ENCODE results near the gene TRIM3. TPM values are rescaled to one million over a fixed set of nuclear protein-coding genes. Genes with fewer than 3 reads are reported as not detected.

The TRIM3 gene
- total RNA-seq, 1 experiment from 2014 or later, result 37.1 TPM

- peaks cover 9% of the 10 kb centered on the region for H3K4me1 ChIP-seq (ENCODE audit: insufficient read depth, low read length, poor library complexity, severe bottlenecking)
- H3K27ac ChIP-seq (ENCODE audit: low read depth, low read length, poor library complexity, severe bottlenecking), result no peak overlapping the region
- intact Hi-C loops (cut with micrococcal nuclease; ENCODE audit: unreplicated experiment), result no loop called here
- no peaks in the 10 kb centered on the region for H3K27me3 ChIP-seq (replicated peaks; ENCODE audit: insufficient read depth, low read depth, low read length, poor library complexity)
- ChIA-PET POLR2A (ENCODE audit: low non-redundant PET) (no interaction called here), CTCF (no interaction called here)
- H3K36me3 ChIP-seq (ENCODE audit: insufficient read depth, low read length, poor library complexity, severe bottlenecking), result peaks cover 55% of the 10 kb centered on the region
- DNase-seq (ENCODE audit: low spot score), result no peak
- H3K4me3 ChIP-seq (ENCODE audit: low read depth, low read length, poor library complexity, severe bottlenecking), result no peak overlapping the region
- H3K9me3 ChIP-seq (ENCODE audit: low read depth, low read length, poor library complexity, severe bottlenecking), result no peaks in the 10 kb centered on the region
- no peak for TF ChIP-seq EZH2 (IDR thresholded peaks at IDR 0.05; ENCODE audit: borderline replicate concordance, low read depth, low read length, poor library complexity, severe bottlenecking)
- no peak for TF ChIP-seq CTCF (conservative IDR thresholded peaks at IDR 0.05; ENCODE audit: low read depth, low read length)
- no TSS peak for BruUV-seq (replicated peaks)
Measured at GRCh38 chr11:6486256-6486655, 12.5 kb upstream of the TRIM3 start.

GRCh38 chr11:6485661-6486060 is 11.9 kb upstream of the TRIM3 start:
- Histone ChIP-seq H3K4me3 (ENCODE audit: low read depth, low read length, poor library complexity, severe bottlenecking) (no peak overlapping the region), H3K27me3 (replicated peaks; ENCODE audit: insufficient read depth, low read depth, low read length, poor library complexity) (no peaks in the 10 kb centered on the region), H3K36me3 (ENCODE audit: insufficient read depth, low read length, poor library complexity, severe bottlenecking) (peaks cover 55% of the 10 kb centered on the region), H3K9me3 (ENCODE audit: low read depth, low read length, poor library complexity, severe bottlenecking) (no peaks in the 10 kb centered on the region), H3K4me1 (ENCODE audit: insufficient read depth, low read length, poor library complexity, severe bottlenecking) (peaks cover 9% of the 10 kb centered on the region), H3K27ac (ENCODE audit: low read depth, low read length, poor library complexity, severe bottlenecking) (no peak overlapping the region)
- intact Hi-C loops (cut with micrococcal nuclease; ENCODE audit: unreplicated experiment), result no loop called here
- POLR2A ChIA-PET (ENCODE audit: low non-redundant PET), result no interaction called here
- DNase-seq (ENCODE audit: low spot score), result no peak
- TF ChIP-seq CTCF (conservative IDR thresholded peaks at IDR 0.05; ENCODE audit: low read depth, low read length), result no peak
- TF ChIP-seq EZH2 (IDR thresholded peaks at IDR 0.05; ENCODE audit: borderline replicate concordance, low read depth, low read length, poor library complexity, severe bottlenecking), result no peak
- CTCF ChIA-PET, result no interaction called here
- BruUV-seq (replicated peaks), result no TSS peak

DNA sequence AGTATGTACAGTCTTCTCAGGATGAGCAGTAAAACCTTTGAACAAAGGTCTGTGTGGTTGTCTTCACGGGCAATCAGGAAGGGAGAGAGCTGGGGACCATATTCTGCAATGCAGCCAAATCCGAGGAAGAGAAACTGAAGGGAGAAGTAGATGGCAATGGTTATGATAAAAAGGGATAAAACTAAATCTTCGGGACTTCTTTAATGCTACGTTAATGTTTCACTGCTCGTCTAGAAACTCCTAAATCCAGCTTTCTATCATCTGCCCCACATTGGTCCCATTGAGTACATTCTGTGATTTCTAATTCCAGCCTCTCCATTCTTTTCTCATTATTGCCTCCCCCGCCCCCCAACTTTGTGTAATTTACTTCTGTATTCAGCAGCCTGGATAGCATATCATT is 9.3 kb upstream of the TRIM3 start:
- Histone ChIP-seq H3K4me1 (ENCODE audit: insufficient read depth, low read length, poor library complexity, severe bottlenecking) (peaks cover 9% of the 10 kb centered on the region), H3K27me3 (replicated peaks; ENCODE audit: insufficient read depth, low read depth, low read length, poor library complexity) (no peaks in the 10 kb centered on the region), H3K36me3 (ENCODE audit: insufficient read depth, low read length, poor library complexity, severe bottlenecking) (peaks cover 74% of the 10 kb centered on the region), H3K9me3 (ENCODE audit: low read depth, low read length, poor library complexity, severe bottlenecking) (no peaks in the 10 kb centered on the region), H3K27ac (ENCODE audit: low read depth, low read length, poor library complexity, severe bottlenecking) (no peak overlapping the region), H3K4me3 (ENCODE audit: low read depth, low read length, poor library complexity, severe bottlenecking) (no peak overlapping the region)
- ChIA-PET POLR2A (ENCODE audit: low non-redundant PET) (no interaction called here), CTCF (no interaction called here)
- no TSS peak for BruUV-seq (replicated peaks)
- intact Hi-C loops (cut with micrococcal nuclease; ENCODE audit: unreplicated experiment), result loop anchor here (5.0 kb wide), 1 partner anchor 124 kb away; no protein-coding TSS in a partner anchor
- no peak for DNase-seq (ENCODE audit: low spot score)
- no peak for TF ChIP-seq EZH2 (IDR thresholded peaks at IDR 0.05; ENCODE audit: borderline replicate concordance, low read depth, low read length, poor library complexity, severe bottlenecking)
- TF ChIP-seq CTCF (conservative IDR thresholded peaks at IDR 0.05; ENCODE audit: low read depth, low read length), result no peak
